Esophagus muscularis mucosa (tissue), 3 donors: ENCODE results near the gene GLOD4.

ENCODE experiments used
- CTCF ChIP-seq, 3 experiments: fragments of 200-600 bp in 2 of 3; fragments of 450-650 bp in 1 of 3; sonication (generic) in 2 of 3; IDR thresholded peaks; one replicate each; pipeline ENCODE4 v1.5.1; 2017 to 2019; ENCODE audit warnings: antibody characterized with exemption in 3 of 3, mild to moderate bottlenecking in 2 of 3, moderate library complexity in 1 of 3
- POLR2A ChIP-seq: fragments of 450-650 bp; IDR thresholded peaks from one replicate; pipeline ENCODE4 v1.6.1; 2017; ENCODE audit warnings: antibody characterized with exemption, moderate library complexity, mild to moderate bottlenecking, low read depth
- POLR2AphosphoS5 ChIP-seq, 2 donors: sonication (generic); formaldehyde crosslinking; IDR thresholded peaks; one replicate each; pipeline ENCODE4 v1.6.1; 2017; ENCODE audit warnings: antibody characterized with exemption in 2 of 2

GRCh38 chr17:812638-813204 is 30.6 kb upstream of the GLOD4 start:
- no peak for TF ChIP-seq CTCF (IDR thresholded peaks at IDR 0.05)
- TF ChIP-seq POLR2AphosphoS5 (IDR thresholded peaks at IDR 0.05), result no peak
- no peak for TF ChIP-seq POLR2A
